Glutamatergic neuron (in vitro differentiated cells): ENCODE measurements around the gene ARPC1A. TPM values are rescaled to one million over a fixed set of nuclear protein-coding genes. Genes with fewer than 3 reads are reported as not detected.
A peak's percentile ranks its signal among the peaks of the same experiment; 100 is the strongest.

Experiments used
- DNase-seq: peaks from one replicate; pipeline ENCODE4 v3.0.0; 2022
- H3K27ac Mint-ChIP-seq: one replicate; pipeline ENCODE4 v1.8.0; 2020; ENCODE audit warnings: mild to moderate bottlenecking, mixed read lengths, inconsistent platforms; ENCODE audit not compliant: unreplicated experiment
- H3K27me3 Mint-ChIP-seq: one replicate; pipeline ENCODE4 v1.8.0; 2020; ENCODE audit warnings: mild to moderate bottlenecking, moderate library complexity, mixed read lengths, inconsistent platforms; ENCODE audit not compliant: unreplicated experiment
- H3K36me3 Mint-ChIP-seq: one replicate; pipeline ENCODE4 v1.8.0; 2020; ENCODE audit warnings: mild to moderate bottlenecking, mixed read lengths, inconsistent platforms; ENCODE audit not compliant: unreplicated experiment
- H3K4me1 Mint-ChIP-seq: one replicate; pipeline ENCODE4 v1.8.0; 2020; ENCODE audit warnings: mild to moderate bottlenecking, low read depth, mixed read lengths, inconsistent platforms; ENCODE audit not compliant: unreplicated experiment
- H3K4me3 Mint-ChIP-seq: one replicate; pipeline ENCODE4 v1.8.0; 2020; ENCODE audit warnings: mild to moderate bottlenecking, mixed read lengths, inconsistent platforms; ENCODE audit not compliant: unreplicated experiment
- H3K9me3 Mint-ChIP-seq: one replicate; pipeline ENCODE4 v1.8.0; 2020; ENCODE audit warnings: mild to moderate bottlenecking, moderate library complexity, mixed read lengths, inconsistent platforms; ENCODE audit not compliant: unreplicated experiment
- total RNA-seq: library from RNA; stranded (reverse); fragmentation: NEBNext Ultra II Directional; extraction: Animal tissue kit (Norgen Biotek cat#: 25700); gene quantifications from one replicate; pipeline ENCODE4 v1.2.1, GENCODE V29; 2021; ENCODE audit not compliant: unreplicated experiment
- TF ChIP-seq, protein P1 (sequence below): fragments of 200-600 bp; sonication (generic); IDR thresholded peaks from one replicate; pipeline ENCODE4 v1.5.0; 2021; ENCODE audit not compliant: partially characterized antibody, unreplicated experiment

The ARPC1A gene
- total RNA-seq, 1 donor from 2014 or later, result 173 TPM

DNA sequence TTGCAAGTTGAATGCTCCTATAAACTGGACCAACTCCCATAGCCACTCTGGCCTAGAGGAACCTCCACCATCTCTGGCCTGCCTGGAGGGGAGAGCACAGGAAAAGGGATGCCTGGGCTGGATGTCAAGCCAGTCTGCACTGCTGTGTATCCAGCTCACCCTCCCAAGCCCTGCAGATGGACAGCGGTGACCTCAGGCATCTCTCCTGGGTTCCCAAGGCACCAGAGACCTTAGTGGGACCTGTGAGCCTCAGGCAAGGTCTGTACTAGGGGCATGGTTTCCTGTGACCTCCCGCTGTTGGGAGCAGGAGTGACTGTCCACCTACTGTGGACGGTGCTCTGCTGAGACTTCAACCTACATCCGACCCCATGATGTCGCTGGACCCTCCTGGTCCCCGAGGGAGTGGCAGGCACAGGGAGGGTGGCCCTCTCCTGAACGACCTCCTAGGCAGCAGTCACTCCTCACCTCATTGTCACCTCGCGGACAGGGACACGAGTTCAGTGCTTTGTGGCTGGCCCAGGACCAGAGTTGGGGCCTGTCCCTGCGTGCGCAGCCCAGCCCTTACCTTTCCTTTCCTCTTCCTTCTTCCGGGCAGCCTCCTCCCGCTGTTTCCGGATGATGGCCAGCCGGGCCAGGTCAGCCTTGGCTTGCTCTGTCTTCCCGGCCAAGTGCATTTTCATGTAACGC, 71.7 kb downstream of the ARPC1A start:
- H3K9me3 Mint-ChIP-seq, result peaks cover 9% of the 10 kb centered on the region
- H3K4me3 Mint-ChIP-seq, result peak overlapping the region; percentile 16
- TF ChIP-seq, protein P1, sequence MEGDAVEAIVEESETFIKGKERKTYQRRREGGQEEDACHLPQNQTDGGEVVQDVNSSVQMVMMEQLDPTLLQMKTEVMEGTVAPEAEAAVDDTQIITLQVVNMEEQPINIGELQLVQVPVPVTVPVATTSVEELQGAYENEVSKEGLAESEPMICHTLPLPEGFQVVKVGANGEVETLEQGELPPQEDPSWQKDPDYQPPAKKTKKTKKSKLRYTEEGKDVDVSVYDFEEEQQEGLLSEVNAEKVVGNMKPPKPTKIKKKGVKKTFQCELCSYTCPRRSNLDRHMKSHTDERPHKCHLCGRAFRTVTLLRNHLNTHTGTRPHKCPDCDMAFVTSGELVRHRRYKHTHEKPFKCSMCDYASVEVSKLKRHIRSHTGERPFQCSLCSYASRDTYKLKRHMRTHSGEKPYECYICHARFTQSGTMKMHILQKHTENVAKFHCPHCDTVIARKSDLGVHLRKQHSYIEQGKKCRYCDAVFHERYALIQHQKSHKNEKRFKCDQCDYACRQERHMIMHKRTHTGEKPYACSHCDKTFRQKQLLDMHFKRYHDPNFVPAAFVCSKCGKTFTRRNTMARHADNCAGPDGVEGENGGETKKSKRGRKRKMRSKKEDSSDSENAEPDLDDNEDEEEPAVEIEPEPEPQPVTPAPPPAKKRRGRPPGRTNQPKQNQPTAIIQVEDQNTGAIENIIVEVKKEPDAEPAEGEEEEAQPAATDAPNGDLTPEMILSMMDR, result no peak
- H3K4me1 Mint-ChIP-seq, result no peaks in the 10 kb centered on the region
- peaks cover 10% of the 10 kb centered on the region for H3K27me3 Mint-ChIP-seq
- DNase-seq, result no peak
- peak overlapping the region; percentile 1 for H3K27ac Mint-ChIP-seq
- no peaks in the 10 kb centered on the region for H3K36me3 Mint-ChIP-seq

GRCh38 chr7:99398891-99399445, 73.3 kb downstream of the ARPC1A start:
- Mint-ChIP-seq H3K4me3 (no peak overlapping the region), H3K27ac (peak overlapping the region; percentile 77)

DNA sequence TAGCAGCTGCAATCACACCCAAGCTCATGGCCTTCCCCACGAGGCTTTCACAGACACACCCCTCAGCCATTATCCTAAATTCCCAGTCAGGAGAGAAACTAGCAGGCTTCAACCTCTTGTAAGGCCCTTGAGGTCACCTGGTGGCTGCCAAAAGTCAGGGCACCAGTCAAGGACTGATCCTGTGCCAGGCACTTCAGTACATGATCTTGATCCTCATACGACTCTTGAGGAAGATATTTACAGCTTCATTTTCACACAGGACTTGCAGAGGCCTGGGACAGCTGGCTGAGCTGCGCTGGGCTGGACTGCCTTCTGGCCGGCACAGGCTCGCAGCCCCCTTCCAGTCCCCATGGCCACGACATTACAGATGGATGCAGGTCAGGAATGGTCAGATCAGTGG, 73.9 kb downstream of the ARPC1A start:
- Mint-ChIP-seq H3K4me1 (peaks cover 7% of the 10 kb centered on the region), H3K4me3 (no peak overlapping the region), H3K9me3 (peaks cover 4% of the 10 kb centered on the region), H3K27me3 (peaks cover 3% of the 10 kb centered on the region), H3K36me3 (peaks cover 6% of the 10 kb centered on the region), H3K27ac (no peak overlapping the region)
- no peak for DNase-seq
- TF ChIP-seq, protein P1, result no peak

More at GRCh38 chr7:99398891-99399445, 73.3 kb downstream of the ARPC1A start:
- Mint-ChIP-seq H3K36me3 (peaks cover 6% of the 10 kb centered on the region), H3K9me3 (peaks cover 5% of the 10 kb centered on the region), H3K27me3 (peaks cover 3% of the 10 kb centered on the region), H3K4me1 (peaks cover 2% of the 10 kb centered on the region)
- no peak for DNase-seq
- TF ChIP-seq, protein P1, result no peak

DNA sequence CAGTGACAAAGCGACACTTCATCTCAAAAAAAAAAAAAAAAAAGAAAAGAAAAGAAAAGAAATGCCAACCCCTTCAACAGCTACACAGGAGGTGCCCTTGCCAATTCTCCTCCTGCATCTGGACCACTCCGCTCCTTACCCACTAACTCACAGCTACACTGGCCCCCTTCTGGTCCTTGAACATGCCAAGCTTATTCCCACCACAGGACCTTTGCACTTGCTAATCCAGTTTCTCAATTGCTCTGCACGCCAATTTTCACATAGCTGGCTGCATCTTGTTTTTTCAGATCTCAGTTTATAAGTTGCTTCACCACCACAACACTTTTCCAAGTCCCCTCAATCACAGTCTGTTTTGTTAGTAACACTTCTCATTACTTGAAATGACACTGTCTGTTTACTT, 77.2 kb downstream of the ARPC1A start:
- H3K4me1 Mint-ChIP-seq, result peaks cover 18% of the 10 kb centered on the region
- H3K27me3 Mint-ChIP-seq, result peaks cover 5% of the 10 kb centered on the region
- H3K36me3 Mint-ChIP-seq, result peaks cover 6% of the 10 kb centered on the region
- no peak overlapping the region for H3K27ac Mint-ChIP-seq
- H3K4me3 Mint-ChIP-seq, result peak overlapping the region; percentile 59
- TF ChIP-seq, protein P1, result no peak
- DNase-seq, result no peak
- H3K9me3 Mint-ChIP-seq, result peaks cover 6% of the 10 kb centered on the region

- H3K9me3 Mint-ChIP-seq, result peaks cover 4% of the 10 kb centered on the region
- H3K27ac Mint-ChIP-seq, result peak overlapping the region; percentile 93
- H3K4me3 Mint-ChIP-seq, result no peak overlapping the region
- peaks cover 18% of the 10 kb centered on the region for H3K4me1 Mint-ChIP-seq
- DNase-seq, result no peak
- TF ChIP-seq, protein P1, result no peak
- H3K27me3 Mint-ChIP-seq, result peaks cover 5% of the 10 kb centered on the region
- H3K36me3 Mint-ChIP-seq, result peaks cover 6% of the 10 kb centered on the region
These were observed 78.1 kb downstream of the ARPC1A start for GRCh38 chr7:99403764-99404163.
